NAMALWA (cell line): ENCODE measurements around the gene KRTAP10-9.
"Not testable (repeated sequence)": the region's sequence is repeated elsewhere in the genome, so short reads cannot be mapped to it uniquely, and the experiment has no call there.

ENCODE experiments used
- DNase-seq: peaks from one replicate; pipeline ENCODE4 v3.0.0-alpha.2; 2015; ENCODE audit warnings: low spot score

Gene KRTAP10-9

GRCh38 chr21:44596068-44596725, 30.7 kb upstream of the KRTAP10-9 start:
- DNase-seq, result no peak

DNA sequence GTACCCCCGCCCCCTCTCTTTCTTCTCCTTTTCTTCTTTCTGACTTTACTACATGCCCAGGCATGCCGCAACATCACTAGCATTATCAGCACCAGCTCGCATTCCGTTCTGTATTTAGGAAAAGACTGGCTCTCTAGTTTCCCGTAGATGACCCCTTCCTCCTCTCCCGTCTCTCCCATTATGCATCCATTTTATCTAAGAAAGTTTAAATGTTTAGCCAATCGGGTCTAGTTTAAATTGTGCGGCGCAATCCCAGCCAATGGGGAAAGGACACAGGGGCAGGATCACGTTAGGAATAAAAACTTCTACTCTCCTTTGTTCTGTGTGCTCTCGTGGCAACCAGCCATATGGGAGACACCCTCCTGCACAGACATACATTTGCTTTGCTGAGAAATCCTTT, 28.8 kb upstream of the KRTAP10-9 start:
- no peak for DNase-seq

DNA sequence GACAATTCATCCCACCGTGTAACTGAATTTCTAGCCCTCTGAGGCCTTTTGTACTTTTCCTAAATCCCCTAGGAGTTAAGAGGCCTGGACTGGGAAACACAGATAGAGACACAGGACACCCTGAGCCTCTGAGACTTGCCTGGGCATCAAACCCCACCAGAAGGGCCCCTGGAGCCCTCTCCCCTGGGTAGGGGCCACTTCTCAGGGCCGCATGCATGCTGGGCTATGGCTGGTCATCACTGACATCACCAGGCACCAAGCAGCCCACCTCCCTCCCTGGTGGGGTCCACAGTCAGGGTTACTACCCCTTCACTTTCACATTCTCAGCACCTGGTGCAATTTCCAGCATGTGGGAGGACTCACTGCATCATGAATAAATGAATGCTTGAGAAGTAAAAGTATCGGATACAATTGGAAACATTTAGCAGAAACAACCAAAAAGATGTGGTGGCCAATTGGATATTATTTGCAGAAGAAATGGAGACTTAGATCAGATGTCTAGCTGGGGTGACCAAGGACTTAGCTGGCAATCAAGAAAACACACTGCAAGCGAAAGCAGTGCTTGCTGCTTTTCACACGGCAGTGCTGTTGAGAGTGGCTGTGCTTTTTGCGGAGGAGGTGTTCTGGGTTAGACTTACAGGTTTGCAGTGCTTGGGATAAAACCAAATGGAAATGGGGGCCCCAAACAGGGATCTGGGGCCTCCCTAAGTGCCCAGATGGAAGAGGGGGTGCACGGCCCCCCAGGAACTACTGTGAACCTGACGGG, 27.4 kb upstream of the KRTAP10-9 start:
- no peak for DNase-seq

DNA sequence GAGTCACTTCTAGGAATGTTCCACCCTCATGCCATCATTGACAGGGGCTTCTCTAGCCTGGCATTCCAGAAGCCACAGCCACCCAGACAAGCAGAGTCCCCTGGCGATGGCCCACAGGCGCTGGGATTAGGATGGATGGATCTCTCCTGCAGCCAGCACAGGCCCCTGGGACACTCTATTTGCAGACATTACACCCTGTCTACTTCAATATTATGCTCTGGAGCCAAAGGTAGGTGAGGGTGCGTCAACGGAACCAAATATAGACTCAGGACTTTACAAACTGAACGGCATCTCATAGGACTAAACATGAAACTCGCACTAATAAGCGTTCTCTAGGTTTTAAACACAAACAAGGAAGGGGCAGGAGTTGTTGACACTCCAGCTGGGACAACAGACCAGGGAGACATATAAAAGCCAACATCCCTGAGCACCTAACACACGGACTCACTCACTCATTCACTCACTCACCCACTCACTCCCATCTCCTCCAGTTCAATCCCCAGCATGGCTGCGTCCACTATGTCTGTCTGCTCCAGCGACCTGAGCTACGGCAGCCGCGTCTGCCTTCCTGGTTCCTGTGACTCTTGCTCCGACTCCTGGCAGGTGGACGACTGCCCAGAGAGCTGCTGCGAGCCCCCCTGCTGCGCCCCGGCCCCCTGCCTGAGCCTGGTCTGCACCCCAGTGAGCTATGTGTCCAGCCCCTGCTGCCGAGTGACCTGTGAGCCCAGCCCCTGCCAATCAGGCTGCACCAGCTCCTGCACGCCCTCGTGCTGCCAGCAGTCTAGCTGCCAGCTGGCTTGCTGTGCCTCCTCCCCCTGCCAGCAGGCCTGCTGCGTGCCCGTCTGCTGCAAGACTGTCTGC, 26.5 kb upstream of the KRTAP10-9 start, which contains the start of gene KRTAP10-7:
Gene KRTAP10-7 (plus strand): TSS at position 480 of the 861 bp plus-strand sequence. CDS start 25 bp downstream, at position 505.
- not testable (repeated sequence) for DNase-seq

DNA sequence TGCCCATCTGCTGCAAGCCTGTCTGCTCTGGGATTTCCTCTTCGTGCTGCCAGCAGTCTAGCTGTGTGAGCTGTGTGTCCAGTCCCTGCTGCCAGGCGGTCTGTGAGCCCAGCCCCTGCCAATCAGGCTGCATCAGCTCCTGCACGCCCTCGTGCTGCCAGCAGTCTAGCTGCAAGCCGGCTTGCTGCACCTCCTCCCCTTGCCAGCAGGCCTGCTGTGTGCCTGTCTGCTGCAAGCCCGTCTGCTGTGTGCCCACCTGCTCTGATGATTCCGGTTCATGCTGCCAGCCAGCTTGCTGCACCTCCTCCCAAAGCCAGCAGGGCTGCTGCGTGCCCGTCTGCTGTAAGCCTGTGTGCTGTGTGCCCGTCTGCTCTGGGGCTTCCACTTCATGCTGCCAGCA, 25.8 kb upstream of the KRTAP10-9 start:
- peak; percentile 9 for DNase-seq

DNA sequence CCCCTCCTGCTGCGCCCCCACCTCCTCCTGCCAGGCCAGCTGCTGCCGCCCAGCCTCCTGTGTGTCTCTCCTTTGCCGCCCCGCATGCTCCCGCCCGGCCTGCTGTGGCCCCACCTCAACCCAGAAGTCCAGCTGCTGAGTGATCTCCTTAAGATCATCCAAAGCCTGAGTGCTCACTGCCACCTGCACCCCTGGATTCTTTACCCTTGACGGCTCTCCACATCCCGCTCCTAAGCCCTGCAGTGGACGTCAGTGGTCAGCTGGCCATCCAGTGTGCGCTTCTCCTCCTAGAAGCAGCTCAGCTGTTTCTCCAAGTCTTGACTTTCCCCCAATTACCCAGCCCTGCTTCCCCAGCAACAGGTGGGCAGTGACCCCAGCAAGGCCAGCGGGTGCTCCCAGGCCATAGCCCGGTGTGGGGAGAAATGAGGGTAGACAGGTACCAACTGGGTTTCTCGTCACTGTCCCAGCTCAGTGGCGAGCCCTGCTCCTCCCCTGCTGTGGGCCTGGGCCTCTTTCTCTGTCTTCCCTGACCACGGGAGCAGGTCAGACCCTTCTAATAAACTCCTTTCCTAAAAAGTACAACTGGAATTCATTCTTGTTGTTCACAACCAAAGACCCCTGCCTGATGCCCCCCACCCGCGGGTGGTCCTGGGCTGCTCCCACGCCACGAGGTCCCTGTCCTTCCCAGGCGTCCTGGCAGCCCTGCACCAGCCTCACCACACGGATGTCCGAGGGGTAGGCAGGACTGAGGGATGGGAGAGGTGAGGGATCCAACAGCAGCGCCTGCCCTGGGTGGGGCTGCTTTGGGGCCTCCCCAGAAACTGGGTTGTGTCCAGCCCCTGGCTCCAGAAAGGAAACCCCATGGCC, 25.1 kb upstream of the KRTAP10-9 start:
- no peak for DNase-seq

- DNase-seq, result no peak
These were observed 24.4 kb upstream of the KRTAP10-9 start for GRCh38 chr21:44602463-44602850.

DNA sequence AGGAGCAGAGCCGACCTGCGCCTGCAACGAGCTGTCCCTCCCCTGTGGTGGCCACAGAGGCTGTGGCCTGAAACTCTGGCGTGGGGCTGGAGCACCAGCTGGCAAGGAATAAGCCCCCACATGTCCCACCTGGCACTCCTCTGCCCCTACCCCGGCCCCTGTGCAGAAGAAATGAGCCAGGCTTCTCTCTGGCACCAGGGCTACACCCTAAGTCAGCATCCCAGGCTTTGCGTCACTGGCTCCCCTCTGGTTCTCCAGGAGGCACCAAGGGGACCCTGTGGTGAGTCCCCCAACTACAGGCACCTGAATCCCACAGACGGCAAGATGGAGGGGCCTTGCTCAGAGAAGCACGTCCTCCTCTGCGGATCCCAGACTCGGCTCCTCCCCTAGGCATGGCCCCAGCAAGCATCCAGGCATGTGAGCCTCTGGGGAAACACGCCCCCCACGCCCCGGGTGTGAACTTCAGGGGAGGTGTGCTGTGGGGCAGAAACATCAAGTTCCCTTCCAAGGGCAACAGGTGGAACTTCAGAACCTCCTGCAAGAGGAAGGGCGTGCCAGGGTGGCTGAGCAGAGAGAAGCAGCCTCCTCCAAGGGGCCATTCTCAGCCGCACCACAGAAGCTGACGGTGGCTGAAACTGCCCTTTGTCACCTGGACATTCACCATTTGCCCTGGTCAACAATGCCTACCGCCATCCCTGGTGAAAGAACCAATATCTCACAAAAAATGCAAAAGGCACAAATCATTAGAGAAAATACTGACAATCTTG, 23.6 kb upstream of the KRTAP10-9 start:
- DNase-seq, result no peak

DNA sequence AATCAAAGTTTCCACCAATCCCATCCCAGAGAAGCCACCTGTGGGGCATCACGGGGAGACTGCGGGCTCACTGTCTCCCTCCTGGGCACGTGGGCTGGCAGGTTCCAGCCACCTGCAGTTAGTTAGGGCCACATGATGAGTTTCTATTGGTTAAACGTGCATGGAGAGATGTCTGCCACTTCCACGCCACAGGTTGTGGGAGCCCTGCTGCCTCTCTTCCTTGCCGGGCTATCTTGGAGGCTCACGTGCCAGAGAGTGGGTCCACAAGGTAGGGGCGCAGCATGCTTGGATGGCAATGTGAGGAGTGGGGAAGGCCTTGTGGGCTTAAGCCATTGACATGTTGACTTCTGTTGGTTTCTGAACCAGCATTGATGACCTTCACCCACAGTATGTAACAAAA, 23.0 kb upstream of the KRTAP10-9 start:
- DNase-seq, result no peak

DNA sequence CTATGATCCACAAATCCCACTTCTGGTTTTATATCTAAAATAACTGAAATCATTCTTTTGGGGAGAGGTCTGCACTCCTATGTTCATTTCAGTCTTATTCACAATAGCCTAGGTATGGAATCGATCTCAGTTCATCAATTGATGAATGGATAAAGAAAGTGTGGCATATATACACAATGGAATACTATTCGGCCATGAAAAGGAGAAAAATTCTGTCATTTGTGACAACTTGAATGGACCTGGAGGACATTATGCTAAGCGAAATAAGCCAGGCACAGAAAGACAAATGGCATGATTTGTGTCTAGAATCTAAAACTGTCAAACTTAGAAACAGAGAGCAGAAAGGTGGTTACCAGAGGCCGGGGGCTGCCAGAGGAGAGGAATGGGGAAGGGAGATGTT, 20.4 kb upstream of the KRTAP10-9 start:
- DNase-seq, result no peak

DNA sequence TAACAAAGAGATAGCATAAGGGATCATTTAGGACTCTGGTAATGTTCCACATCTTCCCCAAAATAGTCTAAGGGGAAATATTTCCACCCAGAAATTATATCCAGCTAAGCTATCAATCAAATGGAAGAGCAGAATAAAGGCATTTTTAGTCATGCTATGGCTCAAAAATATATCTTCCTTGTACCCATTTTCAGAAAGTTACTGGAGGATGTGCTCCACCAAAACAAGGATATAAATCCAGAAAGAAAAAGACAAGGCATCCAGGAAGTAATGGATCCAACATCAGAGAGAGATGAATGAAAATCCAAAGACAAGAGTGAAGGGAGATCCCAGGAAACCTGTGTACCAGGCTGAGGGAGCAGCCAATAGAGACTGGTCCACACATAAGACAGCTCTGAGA, 17.7 kb upstream of the KRTAP10-9 start:
- no peak for DNase-seq

DNA sequence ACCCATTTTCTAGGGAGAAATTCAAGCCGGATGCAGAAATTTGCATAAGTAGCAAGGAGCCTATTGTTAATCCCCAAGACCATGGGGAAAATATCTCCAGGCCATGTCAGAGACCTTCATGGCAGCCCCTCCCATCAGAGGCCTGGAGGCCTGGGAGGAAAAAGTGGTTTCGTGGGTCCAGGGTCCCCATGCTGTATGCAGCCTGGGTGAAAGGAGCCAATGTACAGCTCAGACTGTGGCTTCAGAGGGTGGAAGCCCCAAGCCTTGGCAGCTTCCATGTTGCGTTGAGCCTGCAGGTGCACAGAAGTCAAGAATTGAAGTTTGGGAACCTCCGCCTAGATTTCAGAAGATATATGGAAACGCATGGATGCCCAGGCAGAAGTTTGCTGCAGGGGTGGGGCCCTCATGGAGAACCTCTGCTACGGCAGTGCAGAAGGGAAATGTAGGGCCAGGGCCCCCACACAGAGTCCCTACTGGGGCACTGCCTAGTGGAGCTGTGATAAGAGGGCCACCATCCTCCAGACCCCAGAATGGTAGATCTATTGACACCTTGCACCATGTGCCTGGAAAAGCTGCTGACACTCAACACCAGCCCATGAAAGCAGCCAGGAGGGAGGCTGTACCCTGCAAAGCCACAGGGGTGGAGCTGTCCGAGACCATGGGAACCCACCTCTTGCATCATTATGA, 16.6 kb upstream of the KRTAP10-9 start:
- not testable (repeated sequence) for DNase-seq

- DNase-seq, result no peak
These were observed 15.3 kb upstream of the KRTAP10-9 start for GRCh38 chr21:44611551-44611950.

- no peak for DNase-seq
These were observed 14.8 kb upstream of the KRTAP10-9 start, which contains the start of gene KRTAP10-8 for GRCh38 chr21:44612029-44612486. KRTAP10-8 (plus strand) TSS chr21:44612079; CDS start chr21:44612101, 22 bp downstream.

DNA sequence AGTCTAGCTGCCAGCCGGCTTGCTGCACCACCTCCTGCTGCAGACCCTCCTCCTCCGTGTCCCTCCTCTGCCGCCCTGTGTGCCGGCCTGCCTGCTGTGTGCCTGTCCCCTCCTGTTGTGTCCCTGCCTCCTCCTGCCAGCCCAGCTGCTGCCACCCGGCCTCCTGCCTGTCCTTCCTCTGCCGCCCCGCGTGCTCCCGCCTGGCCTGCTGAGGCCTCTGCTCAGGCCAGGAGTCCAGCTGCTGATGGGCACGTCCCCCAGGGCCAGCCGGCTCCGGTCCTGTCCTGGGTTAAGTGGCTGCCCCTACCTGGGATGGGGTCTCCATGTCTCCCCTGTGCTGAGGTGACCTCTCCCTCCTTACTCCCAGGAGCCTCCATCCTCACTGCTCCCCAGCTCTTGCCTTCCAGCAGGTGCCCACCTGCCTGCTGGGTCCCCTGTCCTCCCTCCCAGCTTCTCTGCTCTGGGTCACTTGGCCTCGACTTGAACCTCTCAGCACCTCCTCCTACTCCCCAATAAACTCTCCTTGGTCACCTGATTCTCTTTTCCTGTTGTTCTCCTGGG, 14.1 kb upstream of the KRTAP10-9 start:
- no peak for DNase-seq

DNA sequence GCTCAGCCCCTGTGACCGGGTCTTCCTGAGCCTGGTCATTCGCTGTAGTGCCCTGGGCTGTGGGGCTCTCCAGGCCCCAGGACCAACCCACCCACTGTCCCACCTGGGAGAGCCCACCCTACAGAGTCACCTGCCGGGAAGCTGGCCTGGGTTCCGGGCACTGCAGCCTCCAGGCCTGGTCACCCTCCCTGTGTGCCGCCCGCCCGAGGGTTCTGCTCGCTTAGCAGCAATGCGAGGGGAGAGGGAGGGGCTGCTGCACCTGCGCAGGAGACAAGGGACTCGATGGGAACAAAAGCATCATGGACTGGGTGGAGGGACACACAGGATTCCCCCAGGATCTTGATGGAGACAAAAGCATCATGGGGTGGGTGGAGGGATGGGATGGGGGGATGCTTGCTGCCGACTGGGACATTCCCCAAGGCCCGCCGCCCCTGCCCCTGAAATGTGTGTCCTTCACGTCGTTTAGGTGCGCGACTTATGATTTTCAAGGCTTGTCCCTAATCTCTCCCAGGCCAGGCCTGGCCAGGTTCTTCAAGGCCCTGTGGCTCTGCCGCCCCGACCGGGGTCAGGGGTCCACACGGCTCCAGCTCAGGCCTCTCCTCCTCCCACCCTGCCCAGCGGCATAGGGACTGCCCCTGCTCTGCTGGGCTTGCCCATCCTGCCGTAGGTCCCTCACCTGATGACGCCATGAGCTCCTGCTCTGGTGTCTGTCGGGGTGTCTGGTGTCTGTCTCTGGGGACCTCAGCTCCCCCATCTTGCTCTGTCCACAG, 13.3 kb upstream of the KRTAP10-9 start:
- no peak for DNase-seq

GRCh38 chr21:44614161-44614631, 12.7 kb upstream of the KRTAP10-9 start:
- DNase-seq, result no peak

DNA sequence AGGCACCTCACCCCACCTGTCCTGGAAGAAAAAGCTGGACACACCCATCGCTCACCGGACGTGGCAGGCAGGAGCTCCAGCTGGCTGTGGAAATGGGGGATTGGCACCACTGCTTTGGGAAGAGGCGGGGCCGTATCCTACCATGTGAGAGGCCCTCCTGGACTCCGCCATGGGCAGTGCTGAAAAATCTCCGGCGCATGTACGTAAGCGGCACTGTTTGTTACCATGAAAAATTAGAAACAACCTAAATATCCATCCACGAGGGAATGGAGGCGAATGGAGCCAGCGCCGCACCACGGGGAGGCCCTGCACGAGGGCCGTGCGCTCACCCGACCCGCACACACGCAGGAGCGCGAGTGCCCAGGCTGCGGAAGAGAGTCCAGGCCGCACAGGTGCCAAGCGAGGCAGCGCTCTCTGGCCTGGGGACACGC, 11.9 kb upstream of the KRTAP10-9 start:
- DNase-seq, result no peak

- no peak for DNase-seq
These were observed 11.4 kb upstream of the KRTAP10-9 start for GRCh38 chr21:44615466-44615865.
